SK-N-MC (cell line): ENCODE results near the gene KRTAP10-10.

Experiments
- EZH2 ChIP-seq: fragments of 200-600 bp; sonication (generic); IDR thresholded peaks from one replicate; pipeline ENCODE4 v1.6.1; 2017; ENCODE audit warnings: antibody characterized with exemption
- FOXP2 ChIP-seq: optimal IDR thresholded peaks from 2 replicates; pipeline ENCODE3; 2011; ENCODE audit warnings: mild to moderate bottlenecking, moderate library complexity; ENCODE audit not compliant: insufficient read depth; ENCODE audit errors: extremely low read length, control extremely low read depth
- POLR2AphosphoS5 ChIP-seq: IDR thresholded peaks from 2 replicates; pipeline ENCODE4 v1.6.1; 2012; ENCODE audit warnings: mild to moderate bottlenecking, low read depth, low read length, borderline replicate concordance

DNA sequence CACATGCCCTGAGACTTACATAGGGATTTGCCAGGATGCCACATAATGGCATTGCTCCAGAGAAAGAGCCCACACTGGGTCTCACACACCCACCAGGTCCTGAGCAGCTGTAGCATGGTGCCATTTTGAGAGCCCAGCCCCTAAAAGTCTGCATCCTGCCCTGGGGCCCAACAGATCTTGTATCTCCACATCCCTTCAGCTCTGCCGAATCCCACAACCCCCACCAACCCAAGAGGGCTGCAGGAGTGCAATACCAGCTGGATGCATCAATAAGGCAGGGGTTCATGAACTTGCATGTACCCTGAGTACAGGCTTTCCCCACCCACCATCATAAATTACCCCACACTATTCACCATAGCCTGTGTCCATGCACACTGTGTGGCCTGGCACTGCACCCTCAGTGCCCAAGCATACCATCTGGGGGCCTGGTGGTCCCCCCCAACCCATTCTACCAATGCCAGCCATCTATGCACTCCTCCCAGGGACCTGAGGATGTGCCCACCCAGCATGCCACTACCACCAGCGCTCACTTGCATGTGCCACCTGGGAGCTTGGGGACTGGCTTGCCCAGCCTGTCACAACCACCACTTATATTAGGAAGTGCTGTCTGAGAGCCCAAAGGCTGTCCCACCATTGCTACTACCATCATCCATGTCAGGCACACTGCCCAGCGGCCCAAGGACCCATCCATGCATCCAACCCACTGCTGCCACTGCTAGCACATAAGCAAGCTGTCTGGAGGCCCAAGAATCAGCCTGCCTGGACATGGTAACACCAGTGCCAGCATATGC, 33.7 kb downstream of the KRTAP10-10 start:
- no peak for TF ChIP-seq EZH2
- no peak for TF ChIP-seq POLR2AphosphoS5
- no peak for TF ChIP-seq FOXP2
